Keratinocyte (primary cell): ENCODE measurements around the gene ATP10D. TPM values are rescaled to one million over a fixed set of nuclear protein-coding genes. Genes with fewer than 3 reads are reported as not detected.
A peak's percentile ranks its signal among the peaks of the same experiment; 100 is the strongest.

ENCODE experiments used
- DNase-seq: peaks from one replicate; pipeline ENCODE4 v3.0.0-alpha.2; 2011; ENCODE audit warnings: low read depth, missing footprints, low spot score
- FAIRE-seq: peaks from 2 replicates; lab custom pipeline; 2011; peaks lifted over from hg19 to GRCh38; lab: Jason Lieb, UNC
- H2AFZ ChIP-seq: 2 replicates; pipeline ENCODE4 v1.6.0; 2012; ENCODE audit warnings: low read length, control low read depth, inconsistent platforms; ENCODE audit not compliant: control insufficient read depth
- H3K27ac ChIP-seq: 2 replicates; pipeline ENCODE4 v1.5.1; 2011; ENCODE audit warnings: low read length; ENCODE audit not compliant: control insufficient read depth, insufficient read depth
- H3K27me3 ChIP-seq: 3 replicates; pipeline ENCODE4 v1.6.0; 2011; ENCODE audit warnings: low read length; ENCODE audit not compliant: control insufficient read depth, insufficient read depth; ENCODE audit errors: extremely low read depth
- H3K36me3 ChIP-seq, 2 experiments: 2 replicates in 1 of 2; 3 replicates in 1 of 2; pipeline ENCODE4 v1.5.1; 2011; ENCODE audit warnings: low read length in 2 of 2, mild to moderate bottlenecking in 1 of 2; ENCODE audit not compliant: control insufficient read depth in 2 of 2, insufficient read depth in 2 of 2; ENCODE audit errors: extremely low read depth in 1 of 2
- H3K4me1 ChIP-seq: 3 replicates; pipeline ENCODE4 v1.5.1; 2011; ENCODE audit warnings: low read length; ENCODE audit not compliant: control insufficient read depth, insufficient read depth; ENCODE audit errors: extremely low read depth
- H3K4me2 ChIP-seq: 3 replicates; pipeline ENCODE4 v1.6.0; 2011; ENCODE audit warnings: low read depth, low read length; ENCODE audit not compliant: control insufficient read depth, insufficient read depth; ENCODE audit errors: extremely low read depth
- H3K4me3 ChIP-seq, 3 experiments: fragments of 200-600 bp in 1 of 3; sonication (generic) in 1 of 3; 2 replicates in 2 of 3; 3 replicates in 1 of 3; pipeline ENCODE4 v1.5.1; 2011 to 2016; ENCODE audit warnings: low read length in 3 of 3, mild to moderate bottlenecking in 3 of 3, control low read depth in 2 of 3, inconsistent platforms in 1 of 3, low read depth in 1 of 3, mixed read lengths in 1 of 3, mixed run types in 1 of 3, moderate library complexity in 1 of 3; ENCODE audit not compliant: control insufficient read depth in 2 of 3, insufficient read depth in 2 of 3; ENCODE audit errors: extremely low read depth in 1 of 3
- H3K79me2 ChIP-seq: 2 replicates; pipeline ENCODE4 v1.6.0; 2012; ENCODE audit warnings: low read length; ENCODE audit not compliant: control insufficient read depth, insufficient read depth
- H3K9ac ChIP-seq: 3 replicates; pipeline ENCODE4 v1.6.0; 2011; ENCODE audit warnings: low read length; ENCODE audit not compliant: control insufficient read depth, insufficient read depth; ENCODE audit errors: extremely low read depth
- H3K9me1 ChIP-seq: 3 replicates; pipeline ENCODE4 v1.6.0; 2011; ENCODE audit warnings: low read length; ENCODE audit not compliant: control insufficient read depth, insufficient read depth; ENCODE audit errors: extremely low read depth
- H3K9me3 ChIP-seq: 2 replicates; pipeline ENCODE4 v1.5.1; 2012; ENCODE audit warnings: low read depth, low read length; ENCODE audit not compliant: control insufficient read depth
- H4K20me1 ChIP-seq: 3 replicates; pipeline ENCODE4 v1.6.0; 2011; ENCODE audit warnings: low read length; ENCODE audit not compliant: control insufficient read depth, insufficient read depth; ENCODE audit errors: extremely low read depth
- CTCF ChIP-seq, 3 experiments: IDR thresholded peaks in 1 of 3; conservative IDR thresholded peaks in 1 of 3; optimal IDR thresholded peaks in 1 of 3; 2 replicates in 2 of 3; 3 replicates in 1 of 3; pipeline versions ENCODE3 to v1.5.1; 2011; ENCODE audit warnings: low read length in 3 of 3, mild to moderate bottlenecking in 3 of 3, moderate library complexity in 2 of 3, control low read depth in 1 of 3, inconsistent platforms in 1 of 3; ENCODE audit not compliant: insufficient read depth in 2 of 3; ENCODE audit errors: extremely low read depth in 1 of 3
- EZH2 ChIP-seq: IDR thresholded peaks from one replicate; pipeline ENCODE4 v1.6.1; 2012; ENCODE audit warnings: inconsistent platforms, mild to moderate bottlenecking, low read length, moderate library complexity
- dilution Hi-C: fragments of 300-500 bp; cut with MboI; formaldehyde crosslinking; loops from one replicate; pipeline ENCODE4 v1.7.0; 2020; ENCODE audit warnings: low sequenced_read_pairs; ENCODE audit not compliant: extremely low pct_ligation_motif_present
- polyA plus RNA-seq, 5 experiments: library from polyadenylated mRNA; depleted of rRNA in 3 of 5; stranded (reverse) in 3 of 5; stranded (forward) in 1 of 5; unstranded in 1 of 5; fragments of >200 nt; gene quantifications; 1 replicate in 1 of 5; 2 replicates in 3 of 5; 3 replicates in 1 of 5; pipeline versions ENCODE4 v1.2.1 to v1.2.3, GENCODE V29; 2011 to 2012; ENCODE audit warnings: missing spikeins in 2 of 5, low read depth in 1 of 5, low replicate concordance in 1 of 5

ATP10D gene
- polyA plus RNA-seq, 1 donor (not counting 4 experiments of a cell fraction or from before 2014, with no cell fraction given) = 97.3 TPM

DNA sequence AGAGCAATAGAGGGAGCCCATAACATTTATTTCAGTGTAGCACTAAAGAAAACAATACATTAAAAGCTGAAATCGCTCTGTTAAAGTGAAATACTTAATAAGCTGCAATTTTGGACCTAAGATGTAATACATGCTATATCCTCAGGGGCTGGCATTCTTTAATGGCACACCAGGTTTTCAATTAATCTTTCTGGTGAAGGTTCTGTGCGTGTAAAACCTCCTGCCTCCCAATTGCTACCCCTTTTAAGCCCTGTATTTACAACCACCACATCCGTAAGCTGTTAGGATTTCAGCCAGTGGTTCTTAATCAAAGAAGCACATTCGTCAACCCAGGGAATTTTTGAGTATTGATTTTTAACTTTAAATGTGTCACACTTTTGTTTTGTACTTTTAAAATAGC lies 14.0 kb upstream of the ATP10D start:
- Histone ChIP-seq H3K4me1 (peaks cover 13% of the 10 kb centered on the region), H2AFZ (peak overlapping the region; percentile 75), H4K20me1 (no peaks in the 10 kb centered on the region), H3K9me3 (no peaks in the 10 kb centered on the region), H3K4me3 (no peak overlapping the region), H3K79me2 (no peaks in the 10 kb centered on the region), H3K27ac (no peak overlapping the region), H3K4me2 (no peak overlapping the region), H3K27me3 (no peaks in the 10 kb centered on the region), H3K9me1 (no peaks in the 10 kb centered on the region), H3K36me3 (no peaks in the 10 kb centered on the region), H3K9ac (no peak overlapping the region)
- TF ChIP-seq EZH2 (no peak), CTCF (optimal IDR thresholded peaks at IDR 0.05 in 1 of 3, IDR thresholded peaks at IDR 0.05 in 1 of 3, conservative IDR thresholded peaks at IDR 0.05 in 1 of 3; ENCODE audit: extremely low read depth in 1 of 3, insufficient read depth in 2 of 3, low read length in 3 of 3) (no peak)
- dilution Hi-C loops = no loop called here
- no peak for FAIRE-seq
- DNase-seq = no peak

- Histone ChIP-seq H4K20me1 (no peaks in the 10 kb centered on the region), H3K9me3 (no peaks in the 10 kb centered on the region), H3K79me2 (no peaks in the 10 kb centered on the region), H3K4me2 (no peak overlapping the region), H3K27ac (no peak overlapping the region), H3K9ac (no peak overlapping the region), H2AFZ (no peak overlapping the region), H3K36me3 (no peaks in the 10 kb centered on the region), H3K4me3 (no peak overlapping the region), H3K4me1 (peaks cover 13% of the 10 kb centered on the region), H3K27me3 (no peaks in the 10 kb centered on the region), H3K9me1 (no peaks in the 10 kb centered on the region)
- dilution Hi-C loops = no loop called here
- FAIRE-seq = no peak
- DNase-seq = no peak
- TF ChIP-seq EZH2 (no peak), CTCF (optimal IDR thresholded peaks at IDR 0.05 in 1 of 3, IDR thresholded peaks at IDR 0.05 in 1 of 3, conservative IDR thresholded peaks at IDR 0.05 in 1 of 3; ENCODE audit: extremely low read depth in 1 of 3, insufficient read depth in 2 of 3, low read length in 3 of 3) (no peak)
Measured at GRCh38 chr4:47471591-47471990, 13.5 kb upstream of the ATP10D start.
